Measurements from ENCODE around the gene SAV1.
"Not testable (repeated sequence)": the region's sequence is repeated elsewhere in the genome, so short reads cannot be mapped to it uniquely, and the experiment has no call there.

SAV1 gene

GRCh38 chr14:50667996-50668825, at the start of gene SAV1:
Gene SAV1, minus strand, starts transcription at chr14:50668306. Its CDS starts 339 bp downstream, at chr14:50667967.
- Histone ChIP-seq H3K36me3 (peaks cover 4 to 16% (median 13%) of the 10 kb centered on the region in 11 experiments; a peak in 16 of 22 replicates), H3K4me3 (peak within 1 kb of the TSS; percentile 81 to 96 (median 90)), H4K20me1 (peaks cover 0 to 16% (median 0%) of the 10 kb centered on the region in 11 experiments; a peak in 2 of 22 replicates), H3K4me2 (peak within 1 kb of the TSS; percentile 77 to 95 (median 88)), H3K4me1 (peaks cover 18 to 42% (median 29%) of the 10 kb centered on the region in 10 experiments; a peak in 19 of 20 replicates), H3K9me3 (replicated peaks in 1 of 11) (no peaks in the 10 kb centered on the region; a peak in 1 of 22 replicates), H3K27me3 (no peaks in the 10 kb centered on the region), H3K9ac (peak within 1 kb of the TSS; percentile 85 to 96 (median 89)), H3K27ac (peak within 1 kb of the TSS; percentile 77 to 95 (median 86))
- TF ChIP-seq Cebpa-rat (IDR thresholded peaks at IDR 0.05) = no peak

DNA sequence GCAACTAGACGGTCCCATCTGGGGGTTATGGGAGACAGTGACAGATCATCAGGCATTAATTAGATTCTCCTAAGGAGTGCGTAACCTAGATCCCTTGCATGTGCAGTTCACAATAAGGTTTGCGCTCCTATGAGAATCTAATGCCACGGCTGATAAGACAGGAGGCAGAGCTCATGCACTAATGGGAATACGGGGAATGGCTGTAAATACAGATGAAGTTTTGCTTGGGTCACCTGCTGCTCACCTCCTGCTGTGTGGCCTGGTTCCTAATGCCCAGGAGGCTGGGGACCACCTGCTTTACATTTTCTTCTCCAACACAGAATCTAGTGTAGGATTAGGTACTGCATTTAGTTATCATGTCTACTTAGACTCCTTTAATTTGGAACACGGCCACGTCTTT, 49.7 kb upstream of the SAV1 start:
- Histone ChIP-seq H3K9me3 (replicated peaks in 1 of 11) (no peaks in the 10 kb centered on the region), H3K4me3 (no peak overlapping the region), H3K9ac (no peak overlapping the region), H3K36me3 (peaks cover 18 to 34% (median 29%) of the 10 kb centered on the region in 11 experiments; a peak in 21 of 22 replicates), H3K4me2 (no peak overlapping the region), H4K20me1 (no peaks in the 10 kb centered on the region), H3K27ac (no peak overlapping the region), H3K4me1 (no peaks in the 10 kb centered on the region), H3K27me3 (no peaks in the 10 kb centered on the region)
- TF ChIP-seq Cebpa-rat (IDR thresholded peaks at IDR 0.05) = no peak

DNA sequence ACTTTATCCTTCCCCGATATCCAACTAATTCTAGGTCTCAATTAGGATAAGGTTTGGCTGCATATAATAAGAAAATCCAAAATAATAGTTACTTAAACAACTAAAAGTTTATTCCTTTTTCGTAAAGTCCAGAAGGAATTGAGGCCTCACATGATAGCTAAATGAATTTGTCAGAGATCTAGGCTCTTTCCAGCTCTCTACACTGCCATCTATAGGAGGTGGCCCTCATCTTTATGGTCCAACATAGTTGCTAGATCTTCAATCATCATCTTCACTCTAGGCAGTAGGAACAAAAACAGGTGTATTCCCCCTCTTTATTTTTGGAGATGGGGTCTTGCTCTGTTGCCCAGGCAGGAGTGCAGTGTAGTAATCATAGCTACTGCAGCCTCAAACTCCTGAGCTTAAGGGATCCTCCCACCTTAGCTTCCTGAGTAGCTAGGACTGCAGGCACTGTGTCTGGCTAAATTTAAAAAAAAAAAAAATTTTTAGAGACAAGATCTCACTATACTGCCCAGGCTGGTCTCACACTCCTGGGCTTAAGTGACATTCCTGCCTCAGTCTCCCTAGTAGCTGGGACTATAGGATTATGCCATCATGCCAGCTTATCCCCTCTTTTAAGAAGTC, 46.5 kb upstream of the SAV1 start:
- H3K9ac ChIP-seq = no peak overlapping the region
- TF ChIP-seq Cebpa-rat (IDR thresholded peaks at IDR 0.05) = no peak
- H3K4me2 ChIP-seq = no peak overlapping the region
- no peaks in the 10 kb centered on the region for H3K4me1 ChIP-seq
- peaks cover 0 to 5% (median 0%) of the 10 kb centered on the region in 11 experiments; a peak in 6 of 22 replicates for H3K36me3 ChIP-seq
- H3K27me3 ChIP-seq = no peaks in the 10 kb centered on the region
- H4K20me1 ChIP-seq = no peaks in the 10 kb centered on the region
- H3K9me3 ChIP-seq (replicated peaks in 1 of 11) = no peaks in the 10 kb centered on the region
- H3K4me3 ChIP-seq = no peak overlapping the region
- no peak overlapping the region for H3K27ac ChIP-seq

- no peak for TF ChIP-seq Cebpa-rat (IDR thresholded peaks at IDR 0.05)
- Histone ChIP-seq H3K4me2 (no peak overlapping the region), H3K9ac (no peak overlapping the region), H3K4me1 (no peaks in the 10 kb centered on the region), H3K36me3 (no peaks in the 10 kb centered on the region), H3K4me3 (no peak overlapping the region), H3K27ac (no peak overlapping the region), H3K9me3 (replicated peaks in 1 of 11) (no peaks in the 10 kb centered on the region), H3K27me3 (no peaks in the 10 kb centered on the region), H4K20me1 (no peaks in the 10 kb centered on the region)
These were observed 42.9 kb upstream of the SAV1 start for GRCh38 chr14:50711043-50711442.

DNA sequence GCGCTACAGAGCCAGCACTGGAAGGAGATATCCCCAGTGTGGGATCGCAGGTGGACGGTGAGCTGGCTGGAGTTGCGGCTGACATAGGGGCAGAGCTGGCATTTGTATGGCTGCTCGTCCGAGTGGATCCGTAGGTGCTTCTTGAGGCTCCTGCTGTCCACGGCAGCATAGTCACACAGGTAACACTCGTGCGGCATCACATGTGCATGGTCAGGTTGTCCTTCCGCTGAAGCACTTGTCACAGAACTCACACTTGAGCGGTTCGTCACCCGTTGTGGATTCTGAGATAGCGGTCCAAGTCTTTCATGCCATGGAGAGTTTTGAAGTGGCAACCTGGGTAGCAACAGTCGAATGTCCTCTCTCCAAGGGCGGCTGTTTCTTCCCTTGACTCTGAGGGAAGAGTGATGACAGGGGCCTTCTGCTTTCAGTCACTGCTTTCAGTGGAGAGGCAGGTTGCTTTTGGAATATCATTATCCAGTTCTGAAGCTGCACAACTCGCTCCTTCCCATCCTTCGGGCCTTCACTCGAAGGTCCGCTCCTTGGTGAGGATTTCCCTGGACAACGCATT, 37.0 kb upstream of the SAV1 start:
- Histone ChIP-seq H3K36me3 (no peaks in the 10 kb centered on the region), H3K4me3 (no peak overlapping the region), H3K9me3 (replicated peaks in 1 of 11) (peaks cover 4 to 28% (median 15%) of the 10 kb centered on the region in 11 experiments; a peak in 18 of 22 replicates), H3K4me1 (no peaks in the 10 kb centered on the region), H4K20me1 (no peaks in the 10 kb centered on the region), H3K4me2 (no peak overlapping the region), H3K9ac (no peak overlapping the region), H3K27ac (no peak overlapping the region), H3K27me3 (no peaks in the 10 kb centered on the region)
- TF ChIP-seq Cebpa-rat (IDR thresholded peaks at IDR 0.05) = no peak

- H3K27ac ChIP-seq = no peak overlapping the region
- no peak overlapping the region for H3K4me2 ChIP-seq
- TF ChIP-seq Cebpa-rat (IDR thresholded peaks at IDR 0.05) = no peak
- no peak overlapping the region for H3K4me3 ChIP-seq
- H3K4me1 ChIP-seq = no peaks in the 10 kb centered on the region
- no peak overlapping the region for H3K9ac ChIP-seq
- no peaks in the 10 kb centered on the region for H4K20me1 ChIP-seq
- H3K9me3 ChIP-seq (replicated peaks in 1 of 11) = peaks cover 4 to 31% (median 18%) of the 10 kb centered on the region in 11 experiments; a peak in 18 of 22 replicates
- H3K27me3 ChIP-seq = no peaks in the 10 kb centered on the region
- H3K36me3 ChIP-seq = no peaks in the 10 kb centered on the region
These were observed 36.4 kb upstream of the SAV1 start for GRCh38 chr14:50704454-50705010.

DNA sequence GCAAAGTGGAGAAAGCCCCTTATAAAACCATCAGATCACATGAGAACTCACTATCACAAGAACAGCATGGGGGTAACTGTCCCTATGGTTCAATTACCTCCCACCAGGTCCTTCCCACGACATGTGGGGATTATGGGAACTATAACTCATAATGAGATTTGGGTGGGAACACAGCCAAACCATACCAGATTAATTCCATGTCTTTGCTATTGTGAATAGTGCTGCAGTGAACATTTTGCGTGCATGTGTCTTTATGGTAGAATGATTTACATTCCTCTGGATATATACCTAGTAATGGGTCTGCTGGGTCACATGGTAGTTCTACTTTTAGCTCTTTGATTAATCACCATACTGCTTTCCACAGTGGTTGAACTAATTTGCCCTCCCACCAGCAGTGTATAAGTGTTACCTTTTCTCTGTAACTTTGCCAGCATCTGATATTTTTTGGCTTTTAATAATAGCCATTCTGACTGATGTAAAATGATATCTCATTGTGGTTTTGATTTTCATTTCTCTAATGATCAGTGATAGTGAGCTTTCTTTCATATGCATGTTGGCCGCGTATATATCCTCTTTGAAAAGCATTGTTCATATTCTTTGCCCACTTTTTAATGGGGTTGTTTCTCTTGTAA, 29.7 kb upstream of the SAV1 start:
- H3K27me3 ChIP-seq = no peaks in the 10 kb centered on the region
- H3K27ac ChIP-seq = no peak overlapping the region

DNA sequence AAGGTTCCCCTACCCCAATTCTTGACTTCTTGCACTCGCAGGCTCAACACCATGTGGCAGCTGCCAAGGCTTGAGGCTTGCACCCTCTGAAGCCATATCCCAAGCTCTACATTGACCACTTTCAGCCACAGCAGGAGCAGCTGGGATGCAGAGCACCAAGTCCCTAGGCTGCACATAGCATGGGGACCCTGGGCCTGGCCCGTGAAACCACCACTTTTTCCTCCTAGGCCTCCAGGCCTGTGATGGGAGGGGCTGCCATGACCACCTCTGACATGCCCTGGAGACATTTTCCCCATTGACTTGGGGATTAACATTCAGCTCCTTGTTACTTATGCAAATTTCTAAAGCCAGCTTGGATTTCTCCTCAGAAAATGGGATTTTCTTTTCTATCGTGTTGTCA, 26.2 kb upstream of the SAV1 start:
- not testable (repeated sequence) for H3K27me3 ChIP-seq, H3K4me2 ChIP-seq, H3K4me1 ChIP-seq, H4K20me1 ChIP-seq, H3K27ac ChIP-seq, H3K36me3 ChIP-seq, H3K4me3 ChIP-seq, H3K9ac ChIP-seq
- peaks cover 65 to 84% (median 74%) of the 10 kb centered on the region in 11 experiments for H3K9me3 ChIP-seq (replicated peaks in 1 of 11)

More for the DNA sequence above, 29.7 kb upstream of the SAV1 start:
- Histone ChIP-seq H3K4me2 (no peak overlapping the region), H3K4me3 (no peak overlapping the region), H3K9ac (no peak overlapping the region), H4K20me1 (no peaks in the 10 kb centered on the region), H3K9me3 (replicated peaks in 1 of 11) (peaks cover 48 to 84% (median 71%) of the 10 kb centered on the region in 11 experiments), H3K36me3 (peaks cover 0 to 10% (median 0%) of the 10 kb centered on the region in 11 experiments; a peak in 5 of 22 replicates), H3K4me1 (no peaks in the 10 kb centered on the region)
- no peak for TF ChIP-seq Cebpa-rat (IDR thresholded peaks at IDR 0.05)

GRCh38 chr14:50688875-50689274, 20.8 kb upstream of the SAV1 start:
- H3K9me3 ChIP-seq (replicated peaks in 1 of 11) = peaks cover 48 to 60% (median 57%) of the 10 kb centered on the region in 11 experiments
- H3K4me3 ChIP-seq = no peak overlapping the region
- no peak for TF ChIP-seq Cebpa-rat (IDR thresholded peaks at IDR 0.05)
- 0 out of 22 replicates have a peak, but pooled peaks cover 0 to under 1% (median 0%) of the 10 kb centered on the region in 11 experiments for H3K36me3 ChIP-seq
- H4K20me1 ChIP-seq = no peaks in the 10 kb centered on the region
- no peaks in the 10 kb centered on the region for H3K27me3 ChIP-seq
- no peaks in the 10 kb centered on the region for H3K4me1 ChIP-seq
- H3K27ac ChIP-seq = no peak overlapping the region
- H3K9ac ChIP-seq = no peak overlapping the region
- H3K4me2 ChIP-seq = no peak overlapping the region
